ENCODE measurements around the gene ATXN2.

Gene ATXN2

DNA sequence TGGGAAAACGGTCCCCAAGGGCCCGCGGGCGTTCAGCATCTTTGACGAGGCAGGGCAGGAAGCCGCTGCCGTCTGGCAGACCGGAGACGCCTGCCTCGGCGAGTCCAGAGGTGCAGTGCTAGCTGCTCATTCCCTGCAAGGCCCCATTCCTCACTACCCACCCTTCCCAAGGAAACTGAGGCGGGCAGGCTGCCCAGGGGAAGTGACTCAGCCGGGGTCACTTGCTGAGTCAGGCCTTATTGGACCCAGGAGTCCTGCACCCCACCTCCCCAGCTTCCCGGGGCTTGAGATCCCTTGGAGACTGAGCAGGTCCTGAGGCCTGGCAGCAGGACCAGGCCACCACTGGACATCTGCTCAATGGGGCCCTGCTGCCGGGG is 189.7 kb downstream of the ATXN2 start:
- Histone ChIP-seq H3K4me1 (ENCODE audit: insufficient read depth, low read length, severe bottlenecking) (peaks cover 20% of the 10 kb centered on the region), H3K36me3 (ENCODE audit: insufficient read depth, low read length) (no peaks in the 10 kb centered on the region), H3K9ac (ENCODE audit: low read length) (no peak overlapping the region), H3K4me3 (ENCODE audit: low read depth, low read length, poor library complexity, severe bottlenecking) (no peak overlapping the region), H3F3A (ENCODE audit: insufficient read depth, low read length) (no peaks in the 10 kb centered on the region), H3K79me2 (ENCODE audit: insufficient read depth, low read length) (no peaks in the 10 kb centered on the region), H2AFZ (ENCODE audit: low read length) (no peak overlapping the region), H3K27me3 (ENCODE audit: insufficient read depth, low read length) (no peaks in the 10 kb centered on the region), H3K9me3 (ENCODE audit: low read length) (no peaks in the 10 kb centered on the region), H4K20me1 (ENCODE audit: insufficient read depth, low read length) (no peaks in the 10 kb centered on the region), H3K9me2 (ENCODE audit: low read depth, low read length) (no peaks in the 10 kb centered on the region), H3K4me2 (ENCODE audit: low read length) (no peak overlapping the region), H3K27ac (ENCODE audit: low read depth, low read length, poor library complexity, severe bottlenecking) (no peak overlapping the region)
- no peak for TF ChIP-seq EZH2 (IDR thresholded peaks at IDR 0.05; ENCODE audit: borderline replicate concordance, low read length)
- no peak for TF ChIP-seq CTCF (IDR thresholded peaks at IDR 0.05; ENCODE audit: low read length)

DNA sequence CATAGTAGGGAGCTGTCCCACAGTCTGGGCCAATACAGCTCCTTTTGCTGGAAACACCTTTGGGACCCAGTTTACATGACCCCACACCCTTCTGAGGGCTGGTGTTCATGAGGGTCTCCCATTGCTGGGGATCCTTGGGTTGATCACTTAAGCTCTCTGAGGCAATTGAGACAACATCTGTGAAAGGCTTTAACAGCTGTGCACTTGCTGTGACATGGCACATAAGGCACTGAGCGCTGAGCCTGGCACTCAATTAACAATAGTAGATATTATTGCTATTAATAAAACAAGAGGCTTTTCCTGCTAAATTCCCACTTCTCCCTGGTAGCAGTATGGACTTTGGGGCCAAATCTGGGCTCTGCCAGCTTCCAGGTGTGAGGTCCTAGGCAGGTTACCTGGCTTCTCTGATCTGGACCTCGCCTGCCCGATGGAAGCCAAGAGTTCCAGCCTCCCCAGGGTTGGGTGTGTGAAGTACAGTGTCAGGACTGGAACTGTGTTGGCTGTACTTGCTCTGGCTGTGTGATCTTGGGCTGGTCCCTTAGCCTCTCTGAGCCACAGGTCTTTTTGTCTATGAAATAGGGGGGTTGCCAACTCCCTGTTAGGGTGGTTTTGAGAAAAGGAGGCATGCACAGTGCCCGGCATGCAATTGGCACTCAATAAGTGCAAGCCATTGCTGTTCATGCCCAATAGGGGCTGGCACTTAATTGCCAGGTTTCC is 190.3 kb downstream of the ATXN2 start:
- no peaks in the 10 kb centered on the region for H4K20me1 ChIP-seq (ENCODE audit: insufficient read depth, low read length)

DNA sequence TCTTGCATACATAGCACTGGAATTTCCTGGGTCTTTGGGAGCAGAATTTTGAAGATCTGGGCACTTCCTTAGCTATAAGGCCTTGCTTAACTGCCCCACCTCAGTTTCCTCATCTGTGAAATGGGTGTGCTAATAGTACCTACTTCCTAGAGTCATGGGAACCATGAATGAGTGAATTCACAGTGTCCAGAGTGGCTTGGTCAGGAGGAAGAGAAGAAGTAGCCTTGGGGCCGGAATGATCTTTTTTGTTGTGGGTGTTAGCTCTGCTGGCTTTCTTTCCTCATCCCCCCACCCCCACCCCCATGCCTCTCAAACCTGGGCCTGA is 191.0 kb downstream of the ATXN2 start:
- Histone ChIP-seq H3K79me2 (ENCODE audit: insufficient read depth, low read length) (no peaks in the 10 kb centered on the region), H3K9me2 (ENCODE audit: low read depth, low read length) (no peaks in the 10 kb centered on the region), H3F3A (ENCODE audit: insufficient read depth, low read length) (no peaks in the 10 kb centered on the region), H3K27me3 (ENCODE audit: insufficient read depth, low read length) (no peaks in the 10 kb centered on the region), H3K9me3 (ENCODE audit: low read length) (no peaks in the 10 kb centered on the region), H3K9ac (ENCODE audit: low read length) (no peak overlapping the region), H3K27ac (ENCODE audit: low read depth, low read length, poor library complexity, severe bottlenecking) (no peak overlapping the region), H2AFZ (ENCODE audit: low read length) (no peak overlapping the region), H4K20me1 (ENCODE audit: insufficient read depth, low read length) (no peaks in the 10 kb centered on the region), H3K4me3 (ENCODE audit: low read depth, low read length, poor library complexity, severe bottlenecking) (no peak overlapping the region), H3K4me1 (ENCODE audit: insufficient read depth, low read length, severe bottlenecking) (peaks cover 31% of the 10 kb centered on the region), H3K4me2 (ENCODE audit: low read length) (no peak overlapping the region), H3K36me3 (ENCODE audit: insufficient read depth, low read length) (no peaks in the 10 kb centered on the region)
- TF ChIP-seq EZH2 (IDR thresholded peaks at IDR 0.05; ENCODE audit: borderline replicate concordance, low read length) (no peak), CTCF (IDR thresholded peaks at IDR 0.05; ENCODE audit: low read length) (no peak)

More for the DNA sequence above, 190.3 kb downstream of the ATXN2 start:
- no peak overlapping the region for H3K4me3 ChIP-seq (ENCODE audit: low read depth, low read length, poor library complexity, severe bottlenecking)
- H3F3A ChIP-seq (ENCODE audit: insufficient read depth, low read length): no peaks in the 10 kb centered on the region
- no peaks in the 10 kb centered on the region for H3K9me2 ChIP-seq (ENCODE audit: low read depth, low read length)
- H3K9ac ChIP-seq (ENCODE audit: low read length): no peak overlapping the region
- H3K4me2 ChIP-seq (ENCODE audit: low read length): no peak overlapping the region
- no peaks in the 10 kb centered on the region for H3K27me3 ChIP-seq (ENCODE audit: insufficient read depth, low read length)
- peaks cover 23% of the 10 kb centered on the region for H3K4me1 ChIP-seq (ENCODE audit: insufficient read depth, low read length, severe bottlenecking)
- TF ChIP-seq EZH2 (IDR thresholded peaks at IDR 0.05; ENCODE audit: borderline replicate concordance, low read length) (no peak), CTCF (IDR thresholded peaks at IDR 0.05; ENCODE audit: low read length) (no peak)
- H3K27ac ChIP-seq (ENCODE audit: low read depth, low read length, poor library complexity, severe bottlenecking): no peak overlapping the region
- no peaks in the 10 kb centered on the region for H3K9me3 ChIP-seq (ENCODE audit: low read length)
- H2AFZ ChIP-seq (ENCODE audit: low read length): no peak overlapping the region
- no peaks in the 10 kb centered on the region for H3K36me3 ChIP-seq (ENCODE audit: insufficient read depth, low read length)
- H3K79me2 ChIP-seq (ENCODE audit: insufficient read depth, low read length): no peaks in the 10 kb centered on the region
